PFSK-1 (cell line): ENCODE measurements around the gene OPN3.

Source experiments
- POLR2AphosphoS5 ChIP-seq: IDR thresholded peaks from 2 replicates; pipeline ENCODE4 v1.6.1; 2012; ENCODE audit warnings: low read depth, mild to moderate bottlenecking, control low read depth, low read length, moderate library complexity
- SIN3A ChIP-seq: IDR thresholded peaks from 2 replicates; pipeline ENCODE4 v1.6.1; 2012; ENCODE audit warnings: mild to moderate bottlenecking, low read length, moderate library complexity, borderline replicate concordance; ENCODE audit not compliant: insufficient read depth
- TAF1 ChIP-seq: IDR thresholded peaks from 2 replicates; pipeline ENCODE4 v1.6.1; 2012; ENCODE audit warnings: low read length, control low read depth, borderline replicate concordance; ENCODE audit not compliant: insufficient read depth
- TF ChIP-seq, protein P1 (sequence below), 2 experiments: IDR thresholded peaks; 2 replicates each; pipeline versions ENCODE4 v1.6.1 to v1.8.0; 2011 to 2012; ENCODE audit warnings: low read depth in 2 of 2, low read length in 2 of 2, control low read depth in 1 of 2, inconsistent platforms in 1 of 2, mild to moderate bottlenecking in 1 of 2, moderate library complexity in 1 of 2; ENCODE audit not compliant: insufficient read depth in 1 of 2

DNA sequence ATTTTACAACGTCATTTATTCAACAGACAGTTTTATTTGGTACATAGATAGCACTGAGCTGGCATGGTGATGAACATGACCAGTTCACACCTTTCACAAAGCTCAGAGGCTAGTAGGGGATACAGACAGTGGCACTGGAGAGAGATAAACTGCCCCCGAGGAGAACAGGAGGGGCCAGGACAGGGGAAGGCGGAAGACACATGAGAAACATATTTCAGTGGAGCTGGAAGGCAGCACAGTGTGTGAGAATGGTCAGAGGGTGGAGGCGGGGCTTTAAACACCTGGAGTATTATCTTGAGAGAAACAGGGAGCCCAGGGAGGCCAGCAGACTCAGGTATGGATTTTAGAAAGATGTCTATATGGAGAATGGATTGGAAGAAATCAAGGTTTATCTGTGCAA lies 49.5 kb downstream of the OPN3 start:
- TF ChIP-seq POLR2AphosphoS5 (no peak), SIN3A (no peak), TAF1 (no peak)
- TF ChIP-seq, protein P1, sequence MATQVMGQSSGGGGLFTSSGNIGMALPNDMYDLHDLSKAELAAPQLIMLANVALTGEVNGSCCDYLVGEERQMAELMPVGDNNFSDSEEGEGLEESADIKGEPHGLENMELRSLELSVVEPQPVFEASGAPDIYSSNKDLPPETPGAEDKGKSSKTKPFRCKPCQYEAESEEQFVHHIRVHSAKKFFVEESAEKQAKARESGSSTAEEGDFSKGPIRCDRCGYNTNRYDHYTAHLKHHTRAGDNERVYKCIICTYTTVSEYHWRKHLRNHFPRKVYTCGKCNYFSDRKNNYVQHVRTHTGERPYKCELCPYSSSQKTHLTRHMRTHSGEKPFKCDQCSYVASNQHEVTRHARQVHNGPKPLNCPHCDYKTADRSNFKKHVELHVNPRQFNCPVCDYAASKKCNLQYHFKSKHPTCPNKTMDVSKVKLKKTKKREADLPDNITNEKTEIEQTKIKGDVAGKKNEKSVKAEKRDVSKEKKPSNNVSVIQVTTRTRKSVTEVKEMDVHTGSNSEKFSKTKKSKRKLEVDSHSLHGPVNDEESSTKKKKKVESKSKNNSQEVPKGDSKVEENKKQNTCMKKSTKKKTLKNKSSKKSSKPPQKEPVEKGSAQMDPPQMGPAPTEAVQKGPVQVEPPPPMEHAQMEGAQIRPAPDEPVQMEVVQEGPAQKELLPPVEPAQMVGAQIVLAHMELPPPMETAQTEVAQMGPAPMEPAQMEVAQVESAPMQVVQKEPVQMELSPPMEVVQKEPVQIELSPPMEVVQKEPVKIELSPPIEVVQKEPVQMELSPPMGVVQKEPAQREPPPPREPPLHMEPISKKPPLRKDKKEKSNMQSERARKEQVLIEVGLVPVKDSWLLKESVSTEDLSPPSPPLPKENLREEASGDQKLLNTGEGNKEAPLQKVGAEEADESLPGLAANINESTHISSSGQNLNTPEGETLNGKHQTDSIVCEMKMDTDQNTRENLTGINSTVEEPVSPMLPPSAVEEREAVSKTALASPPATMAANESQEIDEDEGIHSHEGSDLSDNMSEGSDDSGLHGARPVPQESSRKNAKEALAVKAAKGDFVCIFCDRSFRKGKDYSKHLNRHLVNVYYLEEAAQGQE (IDR thresholded peaks at IDR 0.05; ENCODE audit: insufficient read depth in 1 of 2, low read depth in 2 of 2, low read length in 2 of 2) = no peak
